Measurements from ENCODE around the gene PRAME.

DNA sequence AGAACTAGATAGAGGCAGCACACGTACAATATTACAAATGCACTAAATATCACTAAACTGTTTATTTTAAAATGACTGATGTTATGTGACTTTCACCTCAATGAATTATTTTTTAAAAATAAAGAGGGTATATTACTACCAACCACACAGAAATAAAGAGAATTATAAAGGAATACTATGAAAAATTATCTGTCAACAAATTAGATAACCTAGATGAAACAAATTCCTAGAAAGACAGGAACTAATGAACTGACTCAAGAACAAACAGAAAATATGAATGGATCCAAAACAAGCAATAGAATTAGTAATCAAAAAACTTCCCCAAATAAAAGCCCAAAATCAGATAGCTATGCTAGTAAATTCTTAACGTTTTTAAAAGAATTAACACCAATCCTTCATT lies 60.8 kb downstream of the PRAME start:
- TF ChIP-seq CTCF (IDR thresholded peaks at IDR 0.05), result no peak
- no peak for TF ChIP-seq POLR2A (IDR thresholded peaks at IDR 0.05)
- no peak for TF ChIP-seq EP300 (IDR thresholded peaks at IDR 0.05)
